Jurkat, Clone E6-1 (cell line): ENCODE data around the gene SCYGR3.

Source experiments
- DNase-seq: peaks from one replicate; pipeline ENCODE4 v3.0.0-alpha.2; 2011; ENCODE audit warnings: low read depth, low spot score
- H3K4me3 ChIP-seq: 2 replicates; pipeline ENCODE4 v1.5.1; 2011; ENCODE audit warnings: mild to moderate bottlenecking, low read length, control low read depth, moderate library complexity

Gene SCYGR3

DNA sequence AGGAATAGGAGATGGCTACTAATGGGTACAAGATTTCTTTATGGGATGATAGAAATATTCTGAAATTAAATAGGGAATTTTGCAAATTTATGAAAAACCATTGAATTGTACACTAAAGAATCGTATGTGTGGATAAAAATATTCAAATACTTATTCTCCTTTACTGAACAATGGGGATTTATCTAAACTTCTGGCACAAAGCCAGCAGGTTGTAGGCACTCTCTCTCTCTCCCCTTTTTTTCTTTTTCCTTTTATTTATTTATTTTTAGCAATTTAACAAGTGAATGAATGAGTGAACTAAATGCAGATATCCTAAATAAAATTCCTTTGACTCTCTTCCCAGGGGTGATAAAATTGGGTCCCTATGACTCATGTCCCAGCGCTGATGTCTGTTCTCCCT lies 37.8 kb downstream of the SCYGR3 start:
- H3K4me3 ChIP-seq = no peak overlapping the region
- no peak for DNase-seq

DNA sequence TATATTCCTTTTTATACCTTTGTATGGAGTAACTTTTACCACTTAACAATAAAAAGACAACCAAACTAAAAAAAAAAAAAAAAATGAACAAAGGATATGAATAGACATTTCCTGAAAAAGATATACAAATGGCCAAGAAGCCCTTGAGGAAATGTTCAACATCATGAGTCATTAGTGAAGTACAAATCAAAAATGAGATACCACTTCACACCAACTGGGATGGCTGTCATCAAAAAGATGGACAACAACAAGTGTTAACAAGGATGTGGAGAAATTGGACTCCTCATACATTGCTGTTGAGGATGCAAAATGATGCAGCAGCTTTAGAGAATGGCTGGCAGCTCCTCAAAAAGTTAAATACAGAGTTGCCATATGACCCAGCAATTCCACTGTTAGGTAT lies 38.5 kb downstream of the SCYGR3 start:
- no peak overlapping the region for H3K4me3 ChIP-seq
- DNase-seq = no peak

DNA sequence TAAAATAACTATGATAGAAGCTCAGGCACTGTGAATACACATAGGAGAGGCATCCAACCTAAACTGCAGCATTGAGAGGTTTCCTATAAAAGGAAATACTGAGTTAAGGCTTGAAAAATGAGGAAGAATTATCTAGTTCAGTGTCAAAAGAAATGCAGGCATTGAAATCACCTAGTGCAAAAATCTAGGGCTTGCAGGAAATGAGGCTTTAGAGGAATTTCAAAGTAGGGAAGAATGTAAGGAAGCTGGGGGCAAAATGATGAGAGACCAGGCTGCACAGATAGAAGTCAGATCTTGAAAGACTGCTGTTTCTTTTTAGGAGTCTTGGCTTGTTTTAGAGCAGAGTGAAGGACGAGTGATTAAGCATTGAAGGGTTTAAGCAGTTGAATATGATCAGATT lies 44.0 kb downstream of the SCYGR3 start:
- no peak for DNase-seq
- no peak overlapping the region for H3K4me3 ChIP-seq

DNA sequence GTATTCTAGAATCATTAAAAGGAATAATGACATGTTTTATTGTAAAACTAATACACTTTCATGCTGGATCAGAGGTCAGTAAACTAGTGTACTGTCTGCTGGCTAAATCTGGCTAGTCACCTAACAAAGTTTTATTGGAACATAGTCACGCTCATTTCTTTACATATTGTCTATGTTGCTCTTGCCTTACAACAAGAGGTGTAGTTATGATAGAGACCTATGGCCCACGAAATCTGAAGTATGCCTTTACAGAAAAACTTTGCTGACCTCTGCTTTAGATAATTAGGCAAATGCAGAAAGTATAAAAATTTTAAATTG lies 45.8 kb downstream of the SCYGR3 start:
- no peak overlapping the region for H3K4me3 ChIP-seq
- no peak for DNase-seq

DNA sequence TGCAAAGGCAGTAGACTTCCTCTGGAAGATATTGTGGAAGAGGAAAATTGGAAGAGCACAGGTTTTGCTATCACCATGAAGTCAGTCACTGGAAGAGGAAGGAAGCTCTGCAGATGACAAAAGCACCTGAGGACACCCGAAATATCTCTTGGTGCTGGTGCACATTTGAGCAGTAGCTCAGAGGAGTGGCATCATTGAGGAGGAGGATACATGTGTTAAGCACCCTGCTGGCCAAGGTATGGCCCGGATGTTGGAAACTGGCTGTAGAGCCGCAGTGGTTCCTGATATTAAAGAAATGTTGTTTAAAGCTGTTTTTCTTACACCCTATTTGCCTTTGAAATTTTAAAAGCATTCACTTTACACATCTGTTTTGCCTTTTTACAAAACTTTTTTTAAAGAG lies 48.6 kb downstream of the SCYGR3 start:
- no peak for DNase-seq
- no peak overlapping the region for H3K4me3 ChIP-seq

DNA sequence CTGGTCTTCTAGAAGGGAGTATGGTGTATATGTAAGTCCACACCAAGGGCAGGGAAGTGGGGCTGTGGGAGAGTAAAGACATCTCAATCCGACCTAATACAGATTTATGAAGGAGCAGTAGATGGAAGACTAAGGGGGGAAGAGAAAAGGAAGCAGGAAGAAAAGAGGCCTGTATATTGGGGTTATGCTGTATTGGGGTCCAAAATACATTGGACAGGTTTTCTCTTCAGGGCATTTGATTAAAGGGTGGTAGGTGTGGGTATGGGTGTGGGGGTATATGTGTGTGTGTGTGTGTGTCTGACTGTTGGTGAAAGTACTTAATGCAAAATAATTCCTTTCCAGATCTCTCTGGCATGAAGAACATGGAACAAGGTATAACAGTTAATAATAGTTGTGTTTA lies 49.6 kb downstream of the SCYGR3 start:
- DNase-seq = no peak
- no peak overlapping the region for H3K4me3 ChIP-seq
